Measurements from ENCODE around the gene TRMT1L. TPM values are rescaled to one million over a fixed set of nuclear protein-coding genes. Genes with fewer than 3 reads are reported as not detected.

Gene TRMT1L
- total and polyA plus RNA-seq, 2 of the 8 experiments (the other 6 are each of a cell fraction or from before 2014, with no cell fraction given), result 13.8 to 22.3 TPM

DNA sequence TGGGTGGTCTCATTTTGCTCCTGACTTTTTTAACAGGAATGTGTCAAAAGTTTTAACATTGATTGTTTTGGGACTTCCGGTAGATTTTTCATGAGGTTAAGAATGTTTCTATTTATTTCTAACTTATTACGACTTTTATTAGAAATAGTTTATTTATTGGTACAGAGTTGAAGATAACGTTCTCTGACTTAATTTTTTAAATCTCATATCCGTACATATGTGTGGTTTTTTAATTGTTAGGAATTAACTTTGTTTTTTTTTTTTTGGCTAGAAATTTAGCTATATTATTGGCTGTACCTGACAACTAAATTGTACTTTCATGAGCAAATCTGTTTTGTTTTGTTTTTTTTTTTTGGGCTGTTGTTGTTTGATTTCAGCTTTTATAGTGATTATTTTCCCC is 79.4 kb downstream of the TRMT1L start:
- Histone ChIP-seq H2BK5ac (ENCODE audit: low read depth, low read length) (no peak overlapping the region), H4K8ac (ENCODE audit: extremely low read depth, insufficient read depth, low read length) (no peak overlapping the region), H3K23me2 (ENCODE audit: low read depth, low read length) (no peaks in the 10 kb centered on the region), H2BK12ac (ENCODE audit: low read depth, low read length) (no peak overlapping the region), H3K4ac (replicated peaks; ENCODE audit: insufficient read length, low read depth, low read length) (no peak overlapping the region), H3K14ac (ENCODE audit: insufficient read length) (no peak overlapping the region), H3K4me3 (ENCODE audit: extremely low read depth in 1 of 4, insufficient read depth in 2 of 4, low read depth in 3 of 4, low read length in 4 of 4) (no peak overlapping the region), H2BK120ac (replicated peaks; ENCODE audit: low read depth, low read length) (no peak overlapping the region), H3K4me2 (ENCODE audit: insufficient read depth in 1 of 2, low read depth in 2 of 2, low read length in 2 of 2) (no peak overlapping the region), H3K36me3 (ENCODE audit: control insufficient read depth in 2 of 4, insufficient read depth in 4 of 4, low read length in 3 of 4) (no peaks in the 10 kb centered on the region), H3K79me2 (ENCODE audit: control insufficient read depth in 1 of 2, insufficient read depth in 2 of 2, low read length in 2 of 2) (peaks cover 7 to 97% of the 10 kb centered on the region in 2 experiments; a peak in 3 of 4 replicates), H3K27me3 (replicated peaks in 1 of 4; ENCODE audit: control insufficient read depth in 3 of 4, extremely low read depth in 1 of 4, insufficient read depth in 3 of 4, low read length in 3 of 4) (no peaks in the 10 kb centered on the region), H3K9me3 (ENCODE audit: insufficient read depth in 2 of 2, low read depth in 1 of 2, low read length in 1 of 2) (no peaks in the 10 kb centered on the region), H2BK20ac (ENCODE audit: low read length) (no peak overlapping the region), H3K56ac (replicated peaks; ENCODE audit: insufficient read length, low read depth, low read length) (no peak overlapping the region), H3K18ac (ENCODE audit: extremely low read depth, low read length) (no peak overlapping the region), H3K4me1 (replicated peaks in 1 of 4; ENCODE audit: control insufficient read depth in 3 of 4, insufficient read depth in 4 of 4, low read length in 3 of 4) (peaks cover 0 to 18% (median 2%) of the 10 kb centered on the region in 4 experiments; a peak in 5 of 7 replicates), H3K23ac (ENCODE audit: insufficient read length) (no peak overlapping the region), H2BK15ac (ENCODE audit: low read length) (no peak overlapping the region), H4K5ac (ENCODE audit: insufficient read length, low read depth, low read length) (no peak overlapping the region), H4K20me1 (replicated peaks in 1 of 2; ENCODE audit: control insufficient read depth in 1 of 2, insufficient read depth in 2 of 2, low read length in 2 of 2) (peaks cover 0 to 6% of the 10 kb centered on the region in 2 experiments), H3K27ac (ENCODE audit: low read depth, low read length) (no peak overlapping the region), H2AFZ (ENCODE audit: low read length) (no peak overlapping the region), H3K9ac (replicated peaks in 1 of 4; ENCODE audit: extremely low read depth in 1 of 4, low read depth in 3 of 4, low read length in 3 of 4) (no peak overlapping the region), H4K91ac (replicated peaks; ENCODE audit: insufficient read length, low read length) (no peak overlapping the region), H3K79me1 (ENCODE audit: low read depth, low read length) (peaks cover 3% of the 10 kb centered on the region), H2AK5ac (ENCODE audit: low read depth, low read length) (no peak overlapping the region)
- FAIRE-seq (no peak), DNase-seq (ENCODE audit: low read depth in 1 of 2, low spot score in 2 of 2) (no peak)
- ChIA-PET POLR2A (ENCODE audit: partially characterized antibody) (interaction anchor here (0.7 kb wide), 1 partner anchor 32 kb away, joined by 5 read pairs; the partner anchor contains the start of gene RNF2), CTCF (ENCODE audit: partially characterized antibody) (no interaction called here)
- 73% methylated on average over 4 of the region's 4 CpGs; no CpG with 5 or more reads in 1 of the 2 experiments for WGBS, 2 experiments (ENCODE audit: extremely low coverage in 1 of 2, insufficient coverage in 1 of 2, insufficient read length in 1 of 2, insufficient replicate concordance in 2 of 2, low coverage in 1 of 2, low lambda C conversion rate in 2 of 2, missing lambda C conversion rate in 1 of 2)
- TF ChIP-seq EGR1 (IDR thresholded peaks at IDR 0.05; ENCODE audit: borderline replicate concordance, low read depth, low read length), result no peak
- TF ChIP-seq HDAC6 (IDR thresholded peaks at IDR 0.05; ENCODE audit: low read depth, low read length), result no peak
- TF ChIP-seq, protein P1, sequence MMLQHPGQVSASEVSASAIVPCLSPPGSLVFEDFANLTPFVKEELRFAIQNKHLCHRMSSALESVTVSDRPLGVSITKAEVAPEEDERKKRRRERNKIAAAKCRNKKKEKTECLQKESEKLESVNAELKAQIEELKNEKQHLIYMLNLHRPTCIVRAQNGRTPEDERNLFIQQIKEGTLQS (IDR thresholded peaks at IDR 0.05; ENCODE audit: insufficient read depth, low read depth, low read length), result no peak
- TF ChIP-seq KDM4A (IDR thresholded peaks at IDR 0.05; ENCODE audit: low read depth, low read length, severe bottlenecking), result no peak
- TF ChIP-seq SP2 (IDR thresholded peaks at IDR 0.05; ENCODE audit: low read length), result no peak
- TF ChIP-seq SAP30 (IDR thresholded peaks at IDR 0.05; ENCODE audit: insufficient read depth, insufficient replicate concordance, low read length), result no peak
- TF ChIP-seq, protein P2, sequence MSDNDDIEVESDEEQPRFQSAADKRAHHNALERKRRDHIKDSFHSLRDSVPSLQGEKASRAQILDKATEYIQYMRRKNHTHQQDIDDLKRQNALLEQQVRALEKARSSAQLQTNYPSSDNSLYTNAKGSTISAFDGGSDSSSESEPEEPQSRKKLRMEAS (IDR thresholded peaks at IDR 0.05), result no peak
- TF ChIP-seq EZH2 (IDR thresholded peaks at IDR 0.05; ENCODE audit: low read depth, low read length, severe bottlenecking), result no peak
- no peak for TF ChIP-seq TAF7 (optimal IDR thresholded peaks at IDR 0.05; ENCODE audit: borderline replicate concordance, low read depth, low read length)
- TF ChIP-seq SUZ12 (IDR thresholded peaks at IDR 0.05; ENCODE audit: low read length), result no peak
- no peak for TF ChIP-seq YY1 (IDR thresholded peaks at IDR 0.05; ENCODE audit: low read depth, low read length)
- TF ChIP-seq BRCA1 (IDR thresholded peaks at IDR 0.05; ENCODE audit: low read depth, low read length), result no peak

Data from H1 (cell line).